Mucosa of descending colon (tissue), 3 donors: ENCODE results near the gene EXD1. TPM values are rescaled to one million over a fixed set of nuclear protein-coding genes. Genes with fewer than 3 reads are reported as not detected.

Experiments
- ATAC-seq: fragments of 200-7000 bp; cut with Tn5 transposase; one replicate; pipeline ENCODE4 v1.9.1; 2020; ENCODE audit warnings: mild to moderate bottlenecking, moderate library complexity
- DNase-seq, 3 donors: peaks; one replicate each; pipeline ENCODE4 v3.0.0-alpha.2; 2020
- H3K36me3 ChIP-seq: fragments of 200-600 bp; one replicate; pipeline ENCODE4 v1.8.0; 2021; ENCODE audit warnings: low read depth, mild to moderate bottlenecking
- H3K4me1 ChIP-seq: fragments of 200-600 bp; one replicate; pipeline ENCODE4 v1.8.0; 2021; ENCODE audit warnings: low read depth, mild to moderate bottlenecking
- H3K4me3 ChIP-seq: fragments of 200-600 bp; one replicate; pipeline ENCODE4 v1.8.0; 2021; ENCODE audit warnings: mild to moderate bottlenecking
- H3K9me3 ChIP-seq: fragments of 200-600 bp; one replicate; pipeline ENCODE4 v1.8.0; 2021; ENCODE audit warnings: mild to moderate bottlenecking
- CTCF ChIP-seq: fragments of 200-600 bp; IDR thresholded peaks from one replicate; pipeline ENCODE4 v1.8.0; 2022; ENCODE audit warnings: antibody characterized with exemption, mild to moderate bottlenecking
- intact Hi-C, 2 donors: fragments of 100-400 bp; cut with DNase I in 1 of 2; cut with micrococcal nuclease in 1 of 2; formaldehyde crosslinking; loops; one replicate each; pipeline versions ENCODE4 v1.11.0 to v1.11.1; 2022; cut with DNase I, micrococcal nuclease
- total RNA-seq, 3 donors: library from RNA; stranded (reverse); fragmentation: NEBNext Ultra II Directional in 2 of 3; extraction: Animal tissue kit (Norgen Biotek cat#: 25700) in 2 of 3; gene quantifications; one replicate each; pipeline versions ENCODE4 v1.2.1 to v1.2.4, GENCODE V29; 2021 to 2023
- donor health status: DM: no; HTN: no; CAD: no; lungs with moderate emphysema.
- donor health status: DM: no; HTN: no; CAD: no.
- donor health status: DM: no; HTN: yes; CAD: no.

Gene EXD1
- total RNA-seq, 3 donors from 2014 or later, result not detected

- ATAC-seq (no peak), DNase-seq (no peak)
- Histone ChIP-seq H3K4me1 (no peaks in the 10 kb centered on the region), H3K9me3 (no peaks in the 10 kb centered on the region), H3K4me3 (no peak overlapping the region), H3K36me3 (no peaks in the 10 kb centered on the region)
- TF ChIP-seq CTCF, result no peak
- intact Hi-C loops, result no loop called here
These were observed 11.2 kb downstream of the EXD1 start for GRCh38 chr15:41219381-41219780.

- no peak for DNase-seq
- ATAC-seq, result no peak
- Histone ChIP-seq H3K36me3 (no peaks in the 10 kb centered on the region), H3K9me3 (no peaks in the 10 kb centered on the region), H3K4me3 (no peak overlapping the region), H3K4me1 (no peaks in the 10 kb centered on the region)
- TF ChIP-seq CTCF, result no peak
- intact Hi-C loops, result no loop called here
These were observed 11.7 kb downstream of the EXD1 start for GRCh38 chr15:41218851-41219250.

GRCh38 chr15:41215708-41216107, 14.8 kb downstream of the EXD1 start:
- Histone ChIP-seq H3K4me3 (no peak overlapping the region), H3K9me3 (no peaks in the 10 kb centered on the region), H3K4me1 (no peaks in the 10 kb centered on the region), H3K36me3 (no peaks in the 10 kb centered on the region)
- ATAC-seq (no peak), DNase-seq (no peak)
- no peak for TF ChIP-seq CTCF
- intact Hi-C loops, result no loop called here

GRCh38 chr15:41207687-41208448, 22.7 kb downstream of the EXD1 start:
- H3K9me3 ChIP-seq, result no peaks in the 10 kb centered on the region
- H3K36me3 ChIP-seq, result no peaks in the 10 kb centered on the region
- H3K4me1 ChIP-seq, result no peaks in the 10 kb centered on the region
- intact Hi-C loops, result no loop called here
- ATAC-seq, result no peak
- TF ChIP-seq CTCF, result no peak
- no peak overlapping the region for H3K4me3 ChIP-seq
- DNase-seq, result no peak

GRCh38 chr15:41205315-41205714, 25.2 kb downstream of the EXD1 start:
- intact Hi-C loops, result no loop called here
- H3K9me3 ChIP-seq, result no peaks in the 10 kb centered on the region
- H3K4me1 ChIP-seq, result no peaks in the 10 kb centered on the region
- H3K4me3 ChIP-seq, result no peak overlapping the region
- TF ChIP-seq CTCF, result no peak
- no peak for DNase-seq
- no peak for ATAC-seq
- H3K36me3 ChIP-seq, result no peaks in the 10 kb centered on the region
